Panc1 (cell line): Measurements from ENCODE around the gene PRAMEF5.
"Not testable (repeated sequence)": the region's sequence is repeated elsewhere in the genome, so short reads cannot be mapped to it uniquely, and the experiment has no call there.

Source experiments
- POLR2AphosphoS5 ChIP-seq: IDR thresholded peaks from 2 replicates; pipeline ENCODE4 v1.6.1; 2012; ENCODE audit warnings: mild to moderate bottlenecking, low read depth, low read length, moderate library complexity
- TF ChIP-seq, protein P1 (sequence below): fragments of 450-650 bp; IDR thresholded peaks from 2 replicates; pipeline ENCODE4 v1.5.1; 2017; ENCODE audit warnings: mild to moderate bottlenecking
- TF ChIP-seq, protein P2 (sequence below), 2 experiments: IDR thresholded peaks; 2 replicates each; pipeline ENCODE4 v1.6.1; 2011 to 2012; ENCODE audit warnings: low read depth in 2 of 2, control low read depth in 1 of 2, low read length in 1 of 2, mild to moderate bottlenecking in 1 of 2, moderate library complexity in 1 of 2; ENCODE audit not compliant: insufficient read depth in 1 of 2

DNA sequence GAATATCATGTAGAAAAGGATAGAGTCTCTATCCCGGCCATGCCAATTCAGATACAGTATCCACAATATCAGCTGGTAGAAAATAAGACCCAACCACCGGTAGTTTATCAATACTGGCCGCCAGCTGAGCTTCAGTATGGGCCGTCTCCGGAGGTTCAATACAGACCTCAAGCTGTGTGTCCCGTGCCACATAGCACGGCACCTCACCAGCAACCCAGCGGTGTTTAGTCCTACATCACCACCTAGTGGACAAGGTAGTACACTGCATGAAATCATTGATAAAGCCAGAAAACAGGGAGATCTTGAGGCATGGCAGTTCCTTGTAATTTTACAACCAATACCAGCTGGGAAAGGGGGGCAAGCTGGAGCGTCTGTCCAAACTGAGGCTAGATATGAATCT lies 45.3 kb upstream of the PRAMEF5 start:
- TF ChIP-seq, protein P1, sequence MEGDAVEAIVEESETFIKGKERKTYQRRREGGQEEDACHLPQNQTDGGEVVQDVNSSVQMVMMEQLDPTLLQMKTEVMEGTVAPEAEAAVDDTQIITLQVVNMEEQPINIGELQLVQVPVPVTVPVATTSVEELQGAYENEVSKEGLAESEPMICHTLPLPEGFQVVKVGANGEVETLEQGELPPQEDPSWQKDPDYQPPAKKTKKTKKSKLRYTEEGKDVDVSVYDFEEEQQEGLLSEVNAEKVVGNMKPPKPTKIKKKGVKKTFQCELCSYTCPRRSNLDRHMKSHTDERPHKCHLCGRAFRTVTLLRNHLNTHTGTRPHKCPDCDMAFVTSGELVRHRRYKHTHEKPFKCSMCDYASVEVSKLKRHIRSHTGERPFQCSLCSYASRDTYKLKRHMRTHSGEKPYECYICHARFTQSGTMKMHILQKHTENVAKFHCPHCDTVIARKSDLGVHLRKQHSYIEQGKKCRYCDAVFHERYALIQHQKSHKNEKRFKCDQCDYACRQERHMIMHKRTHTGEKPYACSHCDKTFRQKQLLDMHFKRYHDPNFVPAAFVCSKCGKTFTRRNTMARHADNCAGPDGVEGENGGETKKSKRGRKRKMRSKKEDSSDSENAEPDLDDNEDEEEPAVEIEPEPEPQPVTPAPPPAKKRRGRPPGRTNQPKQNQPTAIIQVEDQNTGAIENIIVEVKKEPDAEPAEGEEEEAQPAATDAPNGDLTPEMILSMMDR = not testable (repeated sequence)
- TF ChIP-seq POLR2AphosphoS5 = not testable (repeated sequence)
- TF ChIP-seq, protein P2, sequence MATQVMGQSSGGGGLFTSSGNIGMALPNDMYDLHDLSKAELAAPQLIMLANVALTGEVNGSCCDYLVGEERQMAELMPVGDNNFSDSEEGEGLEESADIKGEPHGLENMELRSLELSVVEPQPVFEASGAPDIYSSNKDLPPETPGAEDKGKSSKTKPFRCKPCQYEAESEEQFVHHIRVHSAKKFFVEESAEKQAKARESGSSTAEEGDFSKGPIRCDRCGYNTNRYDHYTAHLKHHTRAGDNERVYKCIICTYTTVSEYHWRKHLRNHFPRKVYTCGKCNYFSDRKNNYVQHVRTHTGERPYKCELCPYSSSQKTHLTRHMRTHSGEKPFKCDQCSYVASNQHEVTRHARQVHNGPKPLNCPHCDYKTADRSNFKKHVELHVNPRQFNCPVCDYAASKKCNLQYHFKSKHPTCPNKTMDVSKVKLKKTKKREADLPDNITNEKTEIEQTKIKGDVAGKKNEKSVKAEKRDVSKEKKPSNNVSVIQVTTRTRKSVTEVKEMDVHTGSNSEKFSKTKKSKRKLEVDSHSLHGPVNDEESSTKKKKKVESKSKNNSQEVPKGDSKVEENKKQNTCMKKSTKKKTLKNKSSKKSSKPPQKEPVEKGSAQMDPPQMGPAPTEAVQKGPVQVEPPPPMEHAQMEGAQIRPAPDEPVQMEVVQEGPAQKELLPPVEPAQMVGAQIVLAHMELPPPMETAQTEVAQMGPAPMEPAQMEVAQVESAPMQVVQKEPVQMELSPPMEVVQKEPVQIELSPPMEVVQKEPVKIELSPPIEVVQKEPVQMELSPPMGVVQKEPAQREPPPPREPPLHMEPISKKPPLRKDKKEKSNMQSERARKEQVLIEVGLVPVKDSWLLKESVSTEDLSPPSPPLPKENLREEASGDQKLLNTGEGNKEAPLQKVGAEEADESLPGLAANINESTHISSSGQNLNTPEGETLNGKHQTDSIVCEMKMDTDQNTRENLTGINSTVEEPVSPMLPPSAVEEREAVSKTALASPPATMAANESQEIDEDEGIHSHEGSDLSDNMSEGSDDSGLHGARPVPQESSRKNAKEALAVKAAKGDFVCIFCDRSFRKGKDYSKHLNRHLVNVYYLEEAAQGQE (IDR thresholded peaks at IDR 0.05; ENCODE audit: insufficient read depth in 1 of 2, low read depth in 2 of 2, low read length in 1 of 2) = not testable (repeated sequence)
